ENCODE results near the gene UCK2.

The UCK2 gene

DNA sequence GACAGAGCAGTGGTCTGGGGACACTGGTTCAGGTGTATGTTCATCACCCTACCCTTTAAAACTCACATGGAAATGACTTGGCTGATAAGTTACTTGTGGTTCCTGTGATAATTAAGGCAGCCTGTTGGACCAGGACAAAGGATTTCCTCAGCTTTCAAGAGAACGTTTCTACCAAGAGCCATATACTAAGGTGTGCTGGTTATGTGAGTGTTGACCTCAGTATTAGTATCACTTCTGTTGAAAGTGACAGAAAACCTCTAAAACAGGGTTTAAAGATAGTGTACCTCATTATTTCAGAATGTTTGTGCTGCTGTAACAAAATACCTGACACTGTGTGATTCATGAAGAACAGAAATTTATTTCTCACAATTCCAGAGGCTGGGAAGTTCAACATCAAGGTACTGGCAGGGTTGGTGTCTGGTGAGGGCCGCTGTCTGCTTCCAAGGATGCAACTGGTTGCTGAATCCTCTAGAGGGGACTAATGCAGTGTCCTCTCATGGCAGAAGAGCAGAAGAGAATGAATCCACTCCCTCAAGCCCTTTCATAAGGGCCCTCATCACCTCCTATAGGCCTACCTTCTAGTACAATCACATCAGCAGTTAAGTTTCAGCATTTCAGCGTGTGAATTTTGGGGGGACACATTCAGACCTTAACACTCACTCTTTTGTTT lies 54.9 kb downstream of the UCK2 start:
- H3K4me3 ChIP-seq (replicated peaks in 1 of 2; ENCODE audit: low read depth in 2 of 2, low read length in 2 of 2) = no peak overlapping the region
- TF ChIP-seq, protein P1, sequence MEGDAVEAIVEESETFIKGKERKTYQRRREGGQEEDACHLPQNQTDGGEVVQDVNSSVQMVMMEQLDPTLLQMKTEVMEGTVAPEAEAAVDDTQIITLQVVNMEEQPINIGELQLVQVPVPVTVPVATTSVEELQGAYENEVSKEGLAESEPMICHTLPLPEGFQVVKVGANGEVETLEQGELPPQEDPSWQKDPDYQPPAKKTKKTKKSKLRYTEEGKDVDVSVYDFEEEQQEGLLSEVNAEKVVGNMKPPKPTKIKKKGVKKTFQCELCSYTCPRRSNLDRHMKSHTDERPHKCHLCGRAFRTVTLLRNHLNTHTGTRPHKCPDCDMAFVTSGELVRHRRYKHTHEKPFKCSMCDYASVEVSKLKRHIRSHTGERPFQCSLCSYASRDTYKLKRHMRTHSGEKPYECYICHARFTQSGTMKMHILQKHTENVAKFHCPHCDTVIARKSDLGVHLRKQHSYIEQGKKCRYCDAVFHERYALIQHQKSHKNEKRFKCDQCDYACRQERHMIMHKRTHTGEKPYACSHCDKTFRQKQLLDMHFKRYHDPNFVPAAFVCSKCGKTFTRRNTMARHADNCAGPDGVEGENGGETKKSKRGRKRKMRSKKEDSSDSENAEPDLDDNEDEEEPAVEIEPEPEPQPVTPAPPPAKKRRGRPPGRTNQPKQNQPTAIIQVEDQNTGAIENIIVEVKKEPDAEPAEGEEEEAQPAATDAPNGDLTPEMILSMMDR (IDR thresholded peaks at IDR 0.05; ENCODE audit: low read depth, low read length) = no peak
- no peak for DNase-seq (ENCODE audit: low read depth in 2 of 2)

DNA sequence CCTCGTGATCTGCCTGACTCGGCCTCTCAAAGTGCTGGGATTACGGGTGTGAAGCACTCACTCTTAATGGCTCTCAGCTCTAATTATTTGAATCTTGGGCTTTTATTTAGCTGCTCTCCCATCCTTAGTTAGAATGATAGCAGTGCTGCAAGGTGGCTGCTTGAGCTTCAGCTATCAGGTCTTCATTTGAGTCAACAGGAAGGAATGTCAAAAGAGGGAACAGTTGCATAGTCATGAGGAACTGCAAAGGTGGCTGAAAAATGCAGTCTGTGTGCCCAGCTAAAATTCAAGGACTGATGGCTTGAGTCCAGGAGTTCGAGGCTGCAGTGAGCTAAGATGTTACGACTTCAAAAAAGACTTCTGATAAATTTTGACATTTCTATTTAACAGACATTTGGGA lies 55.6 kb downstream of the UCK2 start:
- H3K4me3 ChIP-seq (replicated peaks in 1 of 2; ENCODE audit: low read depth in 2 of 2, low read length in 2 of 2) = no peak overlapping the region
- peak; percentile 21 to 55 for DNase-seq (ENCODE audit: low read depth in 2 of 2)
- TF ChIP-seq, protein P1 (IDR thresholded peaks at IDR 0.05; ENCODE audit: low read depth, low read length) = no peak

DNA sequence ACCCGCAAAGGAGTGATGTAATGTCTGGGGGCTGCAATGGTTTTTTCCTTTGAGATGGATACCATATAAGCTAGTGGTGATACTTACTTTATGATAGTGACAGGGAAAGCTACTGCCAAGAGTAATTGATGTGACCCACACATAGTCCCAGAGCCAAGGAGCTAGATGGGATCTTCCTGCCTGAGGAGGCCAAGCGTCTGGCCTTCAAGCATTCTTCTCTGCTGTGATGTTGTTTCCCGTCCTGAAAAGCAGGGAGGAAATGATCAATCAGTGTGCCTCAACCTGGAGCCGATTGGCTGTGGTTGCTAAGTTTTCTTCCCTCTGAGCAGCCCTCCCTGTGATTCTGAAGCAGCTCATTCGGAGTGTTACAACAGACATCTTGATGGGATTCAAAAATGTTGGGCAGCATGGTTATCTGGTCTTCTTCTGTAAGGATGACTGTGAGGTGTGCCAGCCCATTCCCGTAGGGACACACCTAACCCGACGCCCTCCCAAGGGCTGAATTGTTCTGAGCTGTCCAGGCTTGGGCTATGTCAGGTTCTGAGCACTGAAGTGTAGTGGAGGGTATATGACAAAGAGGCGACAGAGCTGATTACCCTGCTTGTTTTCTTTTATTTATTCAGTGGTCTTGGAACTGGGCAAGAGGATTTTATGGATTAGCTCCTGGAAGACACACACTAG lies 56.7 kb downstream of the UCK2 start:
- no peak overlapping the region for H3K4me3 ChIP-seq (replicated peaks in 1 of 2; ENCODE audit: low read depth in 2 of 2, low read length in 2 of 2)
- TF ChIP-seq, protein P1 (IDR thresholded peaks at IDR 0.05; ENCODE audit: low read depth, low read length) = no peak
- DNase-seq (ENCODE audit: low read depth in 2 of 2) = peak in 1 of 2 donors; percentile 36

DNA sequence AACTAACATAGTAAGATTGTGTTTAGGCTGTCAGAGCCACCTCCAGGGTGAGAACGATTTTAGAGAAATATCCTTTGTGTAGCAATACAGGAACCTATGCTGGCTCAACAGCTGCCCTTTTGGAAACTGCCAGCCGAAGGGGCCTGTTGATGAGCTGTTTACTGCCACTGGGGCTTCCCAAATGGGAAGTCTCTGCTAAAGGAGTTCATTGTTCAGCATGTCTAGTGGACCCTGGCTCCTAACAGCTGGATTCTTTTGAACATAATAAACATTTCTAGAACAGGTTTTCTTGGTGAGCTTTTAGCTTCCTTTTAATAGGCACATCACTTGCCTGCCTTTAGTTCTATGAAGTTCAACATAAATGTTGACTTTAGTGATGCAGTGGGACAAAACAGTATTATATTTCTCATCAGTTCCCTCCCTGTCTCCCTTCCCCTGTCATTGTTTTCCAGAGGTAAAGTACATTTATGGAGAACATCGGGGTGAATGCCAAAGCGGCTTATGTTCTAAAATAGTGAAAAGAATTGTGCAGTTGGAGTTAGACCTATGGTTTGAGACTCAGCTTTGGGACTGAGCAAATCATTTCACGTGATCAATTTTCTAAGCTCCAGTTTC lies 57.4 kb downstream of the UCK2 start:
- TF ChIP-seq, protein P1 (IDR thresholded peaks at IDR 0.05; ENCODE audit: low read depth, low read length) = no peak
- no peak overlapping the region for H3K4me3 ChIP-seq (replicated peaks in 1 of 2; ENCODE audit: low read depth in 2 of 2, low read length in 2 of 2)
- peak; percentile 35 to 44 for DNase-seq (ENCODE audit: low read depth in 2 of 2)

DNA sequence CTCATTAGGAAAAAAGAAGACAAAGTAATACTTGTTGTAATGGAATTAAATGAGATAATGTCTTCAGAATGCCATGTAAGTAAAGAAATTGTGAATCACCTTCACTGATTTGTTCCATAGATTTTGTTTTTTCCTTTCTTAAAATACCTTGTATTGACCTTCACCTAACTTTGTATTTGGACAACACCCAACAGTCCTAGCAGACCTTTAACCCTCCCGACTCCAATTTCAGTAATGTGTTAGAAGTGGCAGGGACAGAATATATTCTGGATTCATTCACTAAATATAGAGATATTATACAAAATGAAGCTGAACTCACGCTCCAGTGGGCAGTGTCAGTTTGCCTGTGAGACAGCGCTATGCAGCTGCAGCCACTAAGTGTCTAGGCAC lies 57.9 kb downstream of the UCK2 start:
- TF ChIP-seq, protein P1 (IDR thresholded peaks at IDR 0.05; ENCODE audit: low read depth, low read length) = no peak
- no peak overlapping the region for H3K4me3 ChIP-seq (replicated peaks in 1 of 2; ENCODE audit: low read depth in 2 of 2, low read length in 2 of 2)
- DNase-seq (ENCODE audit: low read depth in 2 of 2) = no peak

DNA sequence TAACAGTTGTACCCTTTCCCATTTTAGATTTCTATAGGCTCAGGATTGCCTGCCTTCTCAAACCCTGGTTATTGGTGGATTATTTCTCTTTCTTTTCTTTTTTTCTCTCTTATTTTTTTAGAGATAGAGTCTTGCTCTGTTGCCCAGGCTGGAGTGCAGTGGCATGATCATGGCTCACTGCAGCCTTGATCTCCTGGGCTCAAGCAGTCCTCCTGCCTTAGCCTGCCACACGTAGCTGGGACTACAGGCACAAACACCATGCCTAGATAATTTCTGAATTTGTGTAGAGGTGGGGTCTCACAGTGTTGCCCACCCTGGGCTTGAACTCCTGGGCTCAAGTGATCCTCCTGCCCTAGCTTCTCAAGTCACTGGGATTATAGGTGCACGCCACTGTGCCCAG lies 58.8 kb downstream of the UCK2 start:
- no peak for DNase-seq (ENCODE audit: low read depth in 2 of 2)
- H3K4me3 ChIP-seq (replicated peaks in 1 of 2; ENCODE audit: low read depth in 2 of 2, low read length in 2 of 2) = no peak overlapping the region
- TF ChIP-seq, protein P1 (IDR thresholded peaks at IDR 0.05; ENCODE audit: low read depth, low read length) = no peak

Measured in cardiac fibroblast (primary cell).